HG03521 (cell line): ENCODE results near the gene MORF4L2.

ENCODE experiments used
- ATAC-seq: cut with Tn5 transposase; IDR thresholded peaks from one replicate; pipeline ENCODE4 v1.9.1; 2021; ENCODE audit warnings: mild to moderate bottlenecking, moderate library complexity; ENCODE audit not compliant: unreplicated experiment

MORF4L2 gene

DNA sequence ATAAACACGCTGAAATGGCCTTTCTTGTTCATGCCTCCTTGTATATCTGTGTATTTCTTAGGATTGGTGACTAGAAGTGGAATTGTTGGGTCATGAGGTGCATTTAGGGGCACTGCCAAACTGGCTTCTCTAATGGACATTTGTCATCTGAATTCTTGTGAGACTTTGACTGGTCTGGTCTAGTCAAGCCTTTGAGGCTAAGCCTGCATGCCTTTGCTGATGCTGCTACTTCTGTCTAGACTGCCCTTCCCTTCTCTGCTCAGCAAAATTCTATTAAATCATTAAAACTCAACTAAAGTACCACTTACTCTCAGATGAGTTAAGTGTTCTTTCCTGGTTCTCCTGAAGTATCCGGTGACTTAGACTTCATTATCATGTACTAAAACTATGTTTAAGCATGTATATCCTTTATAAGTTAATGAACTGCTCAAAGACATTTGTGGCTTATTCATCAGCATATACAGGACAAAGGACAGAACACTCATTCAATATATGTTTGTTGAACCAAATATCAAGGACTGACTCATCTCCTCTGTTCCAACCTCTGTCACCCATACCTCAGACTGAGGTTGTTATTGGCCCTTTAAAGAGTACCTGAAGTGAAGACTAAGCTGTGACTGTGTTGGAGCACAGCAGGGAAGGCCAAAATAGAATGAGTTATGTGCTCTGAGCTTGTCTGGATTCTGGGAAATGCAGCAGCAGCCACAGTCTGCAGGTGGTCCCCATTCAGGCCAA is 48.7 kb downstream of the MORF4L2 start:
- ATAC-seq: no peak

DNA sequence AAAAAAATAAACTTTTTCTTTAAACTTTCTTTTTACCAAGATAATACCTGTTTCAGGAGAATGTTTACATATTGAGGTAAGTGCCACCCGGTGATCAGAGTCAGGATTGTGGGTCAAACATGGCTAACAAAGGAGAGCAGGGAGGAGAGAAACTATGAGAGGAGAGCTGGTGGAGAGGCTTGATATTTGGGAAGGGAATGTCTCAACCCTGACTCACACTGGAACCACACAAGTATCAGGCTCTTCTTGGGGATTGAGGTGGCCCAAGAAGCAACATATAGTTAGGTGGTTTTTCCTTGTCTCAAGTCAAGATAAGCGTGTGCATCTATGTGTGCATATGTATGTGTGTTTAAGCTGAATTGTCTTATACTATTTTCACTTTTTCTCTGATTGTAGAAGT is 51.1 kb downstream of the MORF4L2 start:
- ATAC-seq: no peak

DNA sequence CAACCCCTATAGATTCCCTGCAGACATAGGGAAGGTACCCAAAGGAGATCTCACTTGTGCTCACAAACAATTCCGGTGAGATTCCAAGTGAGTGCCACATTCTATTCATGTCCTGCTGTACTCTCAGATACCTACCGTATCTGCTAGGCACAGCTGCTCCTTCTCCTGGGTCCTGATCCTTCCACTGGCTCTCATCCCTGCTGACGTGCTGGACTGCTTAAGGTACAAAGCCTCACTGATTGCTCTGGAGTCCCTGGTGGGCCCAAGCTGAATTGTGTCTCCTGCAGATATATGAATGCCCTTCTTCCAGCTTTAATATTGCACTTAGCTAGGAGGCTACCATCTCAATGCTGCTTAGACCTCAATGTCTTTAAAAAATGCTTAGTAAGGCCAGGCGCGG is 55.4 kb downstream of the MORF4L2 start:
- no peak for ATAC-seq

DNA sequence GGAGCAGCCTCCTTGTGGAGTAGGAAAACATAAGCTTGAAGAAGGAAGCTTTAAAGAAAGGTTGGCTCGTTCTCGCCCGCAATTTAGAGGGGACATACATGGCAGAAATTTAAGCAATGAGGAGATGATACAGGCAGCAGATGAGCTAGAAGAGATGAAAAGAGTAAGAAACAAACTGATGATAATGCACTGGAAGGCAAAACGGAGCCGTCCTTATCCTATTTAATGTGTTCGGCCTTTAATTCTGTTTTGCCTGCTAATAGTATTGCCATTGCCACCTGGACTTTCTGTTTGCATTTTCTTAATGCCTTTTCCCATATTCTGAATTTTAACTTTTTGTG is 56.4 kb downstream of the MORF4L2 start:
- ATAC-seq: no peak

DNA sequence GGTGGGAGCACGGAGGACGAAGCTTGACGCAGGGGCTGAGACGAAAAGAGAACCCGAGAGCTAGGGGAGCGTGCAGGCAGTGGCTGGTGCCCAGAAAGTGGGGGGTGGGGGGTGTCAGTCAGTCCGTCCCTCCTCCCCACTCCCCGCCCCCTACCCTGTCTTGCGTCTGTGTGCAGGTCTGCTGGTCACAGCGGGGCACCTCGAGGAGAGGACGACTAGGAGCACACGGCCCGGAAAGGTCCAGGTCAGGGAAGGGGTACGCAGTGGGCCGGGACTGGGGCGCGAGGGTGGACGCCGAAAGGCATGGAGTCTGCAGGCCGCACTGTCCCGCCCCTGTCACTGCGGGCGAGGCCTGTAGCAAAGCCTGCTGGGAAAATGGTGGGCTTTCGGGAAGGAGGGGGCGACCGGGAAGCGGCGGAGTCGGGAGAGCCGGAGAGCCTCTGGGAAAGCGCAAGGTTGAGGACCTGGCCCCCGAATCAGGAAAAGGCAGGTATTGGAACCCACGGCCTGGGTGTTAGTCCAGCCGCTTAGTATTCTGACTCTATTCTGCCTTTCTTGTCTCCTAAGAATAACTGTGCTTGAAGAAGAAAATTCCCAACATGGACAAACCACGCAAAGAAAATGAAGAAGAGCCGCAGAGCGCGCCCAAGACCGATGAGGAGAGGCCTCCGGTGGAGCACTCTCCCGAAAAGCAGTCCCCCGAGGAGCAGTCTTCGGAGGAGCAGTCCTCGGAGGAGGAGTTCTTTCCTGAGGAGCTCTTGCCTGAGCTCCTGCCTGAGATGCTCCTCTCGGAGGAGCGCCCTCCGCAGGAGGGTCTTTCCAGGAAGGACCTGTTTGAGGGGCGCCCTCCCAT is 57.0 kb downstream of the MORF4L2 start:
- ATAC-seq: peak; percentile 37

DNA sequence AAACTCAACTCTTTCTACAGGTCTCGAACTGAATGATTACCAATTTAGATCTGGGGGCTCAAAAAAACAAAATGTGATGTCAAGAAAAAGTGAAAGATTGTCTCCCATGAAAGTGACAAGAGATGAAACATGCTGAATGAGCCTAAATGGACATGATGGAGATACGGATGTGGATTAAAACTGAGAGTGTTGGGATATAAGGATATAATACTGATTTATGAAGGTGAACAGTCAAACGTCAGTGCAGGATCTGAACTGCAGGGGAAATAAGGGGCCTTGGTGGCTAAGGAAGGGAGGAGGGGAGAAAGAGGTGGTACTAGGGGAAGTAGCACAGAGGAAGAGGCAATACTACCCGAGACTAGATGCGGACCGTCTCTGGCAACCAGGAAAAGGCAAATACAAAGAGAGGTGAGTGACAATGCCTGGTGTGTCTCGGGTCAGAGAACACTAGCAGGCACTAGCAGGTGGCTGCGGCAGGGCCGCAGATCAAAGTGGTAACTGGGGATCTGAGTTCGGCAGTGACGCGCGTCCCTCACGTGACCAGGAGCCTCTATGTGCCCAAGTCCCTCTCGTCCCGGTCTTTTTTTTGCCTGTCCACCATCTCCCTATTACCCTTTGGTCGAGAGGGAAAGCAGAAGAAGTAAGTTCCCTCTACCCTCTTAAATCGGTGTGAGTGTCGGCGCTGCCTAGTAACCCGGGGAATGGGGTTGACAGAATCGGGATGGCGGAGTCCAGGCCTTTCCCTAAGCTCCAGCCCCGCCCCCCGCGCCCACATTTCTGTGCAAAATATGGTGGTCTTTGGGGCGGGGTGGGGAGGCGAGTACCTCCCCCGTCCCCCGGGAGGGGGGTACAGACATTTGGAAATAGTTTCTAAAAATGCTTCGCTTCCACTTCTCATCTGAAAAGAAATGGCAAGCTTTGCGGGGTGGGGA is 57.8 kb downstream of the MORF4L2 start, which contains the start of gene TCEAL1:
Gene TCEAL1, plus strand, starts transcription at position 590 of the 932 bp plus-strand sequence. CDS start 942 bp downstream, outside the sequence.
- ATAC-seq: peak; percentile 58

DNA sequence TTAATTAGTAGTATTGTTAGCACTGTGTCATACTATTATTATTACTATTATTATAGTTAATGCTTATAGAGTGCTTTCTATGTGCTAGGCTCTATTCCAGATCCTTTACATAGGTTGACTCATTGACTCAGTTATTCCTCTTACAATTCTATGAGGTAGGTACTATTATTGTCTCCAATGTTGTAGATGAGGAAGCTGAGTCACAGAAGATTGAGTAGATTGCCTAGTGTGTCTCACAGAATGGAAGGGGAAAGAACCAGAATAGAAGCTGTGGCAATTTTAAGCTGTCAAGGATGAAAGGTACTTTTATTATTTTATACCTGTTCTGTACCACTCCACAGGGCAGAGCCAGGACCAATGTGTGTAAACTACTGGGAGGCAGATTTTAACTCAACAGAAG is 59.6 kb downstream of the MORF4L2 start:
- ATAC-seq: no peak
